D721Med (cell line): ENCODE data around the gene CDT1.
"Not testable (repeated sequence)": the region's sequence is repeated elsewhere in the genome, so short reads cannot be mapped to it uniquely, and the experiment has no call there.

Source experiments
- DNase-seq: peaks from one replicate; pipeline ENCODE4 v3.0.0; 2011; ENCODE audit warnings: low spot score; ENCODE audit not compliant: insufficient read length
- FAIRE-seq: peaks from 2 replicates; lab custom pipeline; 2011; peaks lifted over from hg19 to GRCh38; lab: Jason Lieb, UNC
- CTCF ChIP-seq: IDR thresholded peaks from 2 replicates; pipeline ENCODE4 v1.5.1; 2012; ENCODE audit warnings: mild to moderate bottlenecking, control low read depth; ENCODE audit not compliant: insufficient read depth; ENCODE audit errors: missing control alignments

The CDT1 gene

GRCh38 chr16:88784856-88785105 is 18.8 kb upstream of the CDT1 start:
- DNase-seq: no peak
- no peak for FAIRE-seq
- no peak for TF ChIP-seq CTCF

- DNase-seq (no peak), FAIRE-seq (no peak)
- peak; percentile 68 for TF ChIP-seq CTCF
Observed at GRCh38 chr16:88785106-88785924, 18.3 kb upstream of the CDT1 start, which contains the start of gene PIEZO1. TSS of gene PIEZO1 (minus strand) at chr16:88785220. CDS start at chr16:88784964, 256 bp downstream.

GRCh38 chr16:88787579-88788314 is 15.8 kb upstream of the CDT1 start:
- no peak for TF ChIP-seq CTCF
- DNase-seq (no peak), FAIRE-seq (no peak)

- not testable (repeated sequence) for FAIRE-seq, DNase-seq
Observed at GRCh38 chr16:88788749-88789148, 14.8 kb upstream of the CDT1 start.

- no peak for TF ChIP-seq CTCF
- no peak for DNase-seq
- no peak for FAIRE-seq
Observed at GRCh38 chr16:88789594-88789993, 14.0 kb upstream of the CDT1 start.

GRCh38 chr16:88790312-88791211 is 13.0 kb upstream of the CDT1 start:
- no peak for TF ChIP-seq CTCF
- FAIRE-seq: no peak
- DNase-seq: no peak

GRCh38 chr16:88792078-88792550 is 11.5 kb upstream of the CDT1 start:
- TF ChIP-seq CTCF: no peak
- FAIRE-seq (no peak), DNase-seq (no peak)
